ENCODE measurements around the gene CORT.

The CORT gene

DNA sequence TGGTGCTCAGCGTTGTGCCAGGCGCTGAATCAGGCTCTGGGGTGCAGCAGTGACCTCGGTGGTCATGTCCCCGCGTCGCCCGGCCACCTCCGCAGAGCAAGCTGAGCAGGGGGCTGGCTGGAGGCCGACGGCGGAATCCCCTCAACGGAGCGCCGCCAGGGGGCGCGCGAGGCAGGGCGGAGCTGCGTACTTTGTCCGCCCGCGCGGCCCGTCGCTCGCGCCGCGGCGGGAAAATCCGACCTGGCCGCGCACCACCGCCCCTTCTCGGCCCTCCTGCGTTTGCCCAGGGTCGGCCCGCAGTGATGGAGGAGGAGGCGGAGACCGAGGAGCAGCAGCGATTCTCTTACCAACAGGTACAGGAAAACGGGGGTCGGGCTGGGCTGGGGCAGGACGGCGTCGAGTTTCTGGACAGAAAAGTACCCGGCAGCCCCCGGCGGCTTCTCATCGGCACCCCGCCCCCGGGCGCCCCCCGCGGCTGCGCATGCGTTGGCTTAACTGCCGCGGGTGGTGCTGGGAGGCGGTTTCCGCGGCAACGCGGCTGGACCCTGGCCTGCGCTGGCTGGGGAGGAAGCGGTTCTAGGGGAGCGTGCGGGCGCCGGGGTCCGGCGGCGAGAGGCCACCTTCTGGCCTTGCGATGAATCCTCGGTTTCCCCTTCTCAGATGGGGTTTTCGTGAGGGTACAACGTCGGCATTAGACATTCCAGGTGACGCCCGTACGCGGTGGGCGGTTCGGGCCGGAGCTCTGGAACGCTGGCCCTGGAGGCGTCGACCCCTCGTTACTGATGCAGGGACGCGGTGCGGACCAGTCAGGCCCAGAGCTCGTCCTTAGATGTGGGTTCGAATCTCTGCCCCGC is 19.4 kb upstream of the CORT start, which contains the start of gene CENPS:
Gene CENPS (plus strand): TSS at position 218 of the 854 bp plus-strand sequence. CDS start 85 bp downstream, at position 303.
- peak within 1 kb of the TSS; percentile 86 for H3K4me3 ChIP-seq (ENCODE audit: control insufficient read depth, low read depth, low read length)
- peak; percentile 16 for DNase-seq (ENCODE audit: low read depth)
- peak; percentile 79 for TF ChIP-seq CTCF (IDR thresholded peaks at IDR 0.05; ENCODE audit: control insufficient read depth, insufficient read depth, low read depth, low read length, missing control alignments)

- TF ChIP-seq CTCF (IDR thresholded peaks at IDR 0.05; ENCODE audit: control insufficient read depth, insufficient read depth, low read depth, low read length, missing control alignments): no peak
- H3K4me3 ChIP-seq (ENCODE audit: control insufficient read depth, low read depth, low read length): peak overlapping the region; percentile 86
- DNase-seq (ENCODE audit: low read depth): peak; percentile 5
Observed at GRCh38 chr1:10431070-10431730, 18.6 kb upstream of the CORT start.

GRCh38 chr1:10432910-10433700 is 16.7 kb upstream of the CORT start:
- DNase-seq (ENCODE audit: low read depth): no peak

DNA sequence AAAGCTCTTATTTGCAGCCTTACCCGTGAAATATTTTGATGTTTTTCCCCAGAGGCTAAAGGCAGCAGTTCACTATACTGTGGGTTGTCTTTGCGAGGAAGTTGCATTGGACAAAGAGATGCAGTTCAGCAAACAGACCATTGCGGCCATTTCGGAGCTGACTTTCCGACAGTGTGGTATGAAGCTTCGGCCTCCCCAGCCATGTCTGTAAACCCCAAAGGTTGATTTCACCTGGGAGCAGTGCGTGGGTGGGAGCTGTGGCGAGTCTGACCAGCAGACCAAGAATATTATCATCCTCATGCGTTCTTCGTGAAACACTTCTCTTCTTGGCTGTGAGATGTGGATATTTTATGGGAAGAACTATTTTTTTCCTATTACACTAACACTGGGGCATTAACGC is 16.0 kb upstream of the CORT start:
- no peak overlapping the region for H3K4me3 ChIP-seq (ENCODE audit: control insufficient read depth, low read depth, low read length)
- TF ChIP-seq CTCF (IDR thresholded peaks at IDR 0.05; ENCODE audit: control insufficient read depth, insufficient read depth, low read depth, low read length, missing control alignments): no peak
- no peak for DNase-seq (ENCODE audit: low read depth)

More at GRCh38 chr1:10432910-10433700, 16.7 kb upstream of the CORT start:
- no peak overlapping the region for H3K4me3 ChIP-seq (ENCODE audit: control insufficient read depth, low read depth, low read length)
- no peak for TF ChIP-seq CTCF (IDR thresholded peaks at IDR 0.05; ENCODE audit: control insufficient read depth, insufficient read depth, low read depth, low read length, missing control alignments)

DNA sequence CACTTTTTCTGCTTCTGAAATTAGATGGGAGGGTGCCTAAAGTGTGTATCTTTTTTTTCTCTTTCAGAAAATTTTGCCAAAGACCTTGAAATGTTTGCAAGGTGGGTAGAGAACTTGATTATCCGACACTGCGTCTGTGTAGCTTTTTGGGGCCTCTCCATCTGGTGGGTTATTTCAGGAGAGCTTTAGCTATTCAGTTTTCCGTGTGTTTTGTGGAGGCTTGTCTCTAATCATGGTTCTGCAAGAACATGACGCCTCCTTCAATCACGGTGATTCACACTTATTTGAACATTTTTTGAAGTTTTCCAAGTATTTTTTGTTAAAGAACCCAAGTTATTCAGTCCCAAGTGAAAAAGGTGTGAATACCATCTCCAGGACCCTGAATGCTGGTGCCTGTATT is 15.2 kb upstream of the CORT start:
- TF ChIP-seq CTCF (IDR thresholded peaks at IDR 0.05; ENCODE audit: control insufficient read depth, insufficient read depth, low read depth, low read length, missing control alignments): no peak
- DNase-seq (ENCODE audit: low read depth): no peak
- no peak overlapping the region for H3K4me3 ChIP-seq (ENCODE audit: control insufficient read depth, low read depth, low read length)

GRCh38 chr1:10437052-10437451 is 12.8 kb upstream of the CORT start:
- TF ChIP-seq CTCF (IDR thresholded peaks at IDR 0.05; ENCODE audit: control insufficient read depth, insufficient read depth, low read depth, low read length, missing control alignments): no peak
- DNase-seq (ENCODE audit: low read depth): no peak
- H3K4me3 ChIP-seq (ENCODE audit: control insufficient read depth, low read depth, low read length): no peak overlapping the region
